ENCODE data around the gene GPR137. TPM values are rescaled to one million over a fixed set of nuclear protein-coding genes. Genes with fewer than 3 reads are reported as not detected.

The GPR137 gene
- total and polyA plus RNA-seq, 9 of the 15 experiments (the other 6 are each of a cell fraction or from before 2014, with no cell fraction given), result 0.32 to 26.7 (median 10.7) TPM

DNA sequence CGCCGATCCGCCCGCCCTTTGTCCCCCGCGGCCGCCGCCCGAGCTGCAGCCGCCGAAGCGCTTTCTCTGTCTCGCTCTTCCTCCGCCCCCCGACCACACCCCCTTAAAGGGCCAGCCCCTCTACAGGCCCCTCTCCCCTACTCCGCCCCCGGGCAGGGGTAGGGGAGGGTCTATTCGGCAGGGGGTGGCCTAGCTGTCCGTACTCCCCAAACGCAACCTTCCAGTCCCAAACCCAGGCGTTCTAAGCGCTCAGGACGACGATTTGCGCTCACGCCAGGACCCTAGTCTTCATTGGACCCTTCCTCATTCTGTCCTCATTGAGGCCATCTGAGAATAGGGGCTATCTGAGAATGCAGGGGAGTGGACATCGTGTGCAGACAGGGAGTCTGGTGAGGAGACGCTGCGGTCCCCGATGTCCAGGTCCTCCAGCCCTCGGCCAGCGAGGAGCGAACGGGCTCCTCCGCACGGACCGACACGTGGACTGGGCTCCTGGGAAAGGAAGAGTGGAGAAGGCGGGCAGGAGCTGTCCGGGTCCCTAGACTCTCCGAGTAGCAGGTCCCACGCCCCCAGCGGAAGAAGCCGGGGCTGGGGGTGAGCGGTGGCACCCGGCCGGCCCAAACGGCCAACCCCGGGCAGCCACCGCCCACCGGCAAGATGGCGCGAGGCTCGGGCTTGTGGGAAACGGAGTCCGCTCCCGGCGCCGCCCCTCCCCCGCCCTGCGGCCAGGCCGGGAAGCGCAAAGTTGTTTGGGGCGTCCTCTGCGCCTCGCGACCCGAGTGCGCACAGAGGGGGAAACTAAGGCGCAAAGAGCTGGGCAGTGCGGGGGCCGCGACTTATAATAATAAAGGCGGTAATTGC, 38.5 kb upstream of the GPR137 start, which contains the start of gene PPP1R14B (continued):
- TF ChIP-seq, protein P1, sequence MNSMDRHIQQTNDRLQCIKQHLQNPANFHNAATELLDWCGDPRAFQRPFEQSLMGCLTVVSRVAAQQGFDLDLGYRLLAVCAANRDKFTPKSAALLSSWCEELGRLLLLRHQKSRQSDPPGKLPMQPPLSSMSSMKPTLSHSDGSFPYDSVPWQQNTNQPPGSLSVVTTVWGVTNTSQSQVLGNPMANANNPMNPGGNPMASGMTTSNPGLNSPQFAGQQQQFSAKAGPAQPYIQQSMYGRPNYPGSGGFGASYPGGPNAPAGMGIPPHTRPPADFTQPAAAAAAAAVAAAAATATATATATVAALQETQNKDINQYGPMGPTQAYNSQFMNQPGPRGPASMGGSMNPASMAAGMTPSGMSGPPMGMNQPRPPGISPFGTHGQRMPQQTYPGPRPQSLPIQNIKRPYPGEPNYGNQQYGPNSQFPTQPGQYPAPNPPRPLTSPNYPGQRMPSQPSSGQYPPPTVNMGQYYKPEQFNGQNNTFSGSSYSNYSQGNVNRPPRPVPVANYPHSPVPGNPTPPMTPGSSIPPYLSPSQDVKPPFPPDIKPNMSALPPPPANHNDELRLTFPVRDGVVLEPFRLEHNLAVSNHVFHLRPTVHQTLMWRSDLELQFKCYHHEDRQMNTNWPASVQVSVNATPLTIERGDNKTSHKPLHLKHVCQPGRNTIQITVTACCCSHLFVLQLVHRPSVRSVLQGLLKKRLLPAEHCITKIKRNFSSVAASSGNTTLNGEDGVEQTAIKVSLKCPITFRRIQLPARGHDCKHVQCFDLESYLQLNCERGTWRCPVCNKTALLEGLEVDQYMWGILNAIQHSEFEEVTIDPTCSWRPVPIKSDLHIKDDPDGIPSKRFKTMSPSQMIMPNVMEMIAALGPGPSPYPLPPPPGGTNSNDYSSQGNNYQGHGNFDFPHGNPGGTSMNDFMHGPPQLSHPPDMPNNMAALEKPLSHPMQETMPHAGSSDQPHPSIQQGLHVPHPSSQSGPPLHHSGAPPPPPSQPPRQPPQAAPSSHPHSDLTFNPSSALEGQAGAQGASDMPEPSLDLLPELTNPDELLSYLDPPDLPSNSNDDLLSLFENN (IDR thresholded peaks at IDR 0.05; ENCODE audit: low read depth in 2 of 2, low read length in 2 of 2), result peak in 1 of 2 experiments; percentile 52; a peak in 2 of 4 replicates
- TF ChIP-seq NONO (IDR thresholded peaks at IDR 0.05; ENCODE audit: low read depth in 2 of 2, low read length in 1 of 2) (no peak; a peak in 1 of 4 replicates), CEBPG (CRISPR knock-in tag; IDR thresholded peaks at IDR 0.05) (no peak), CEBPG (tag; conservative IDR thresholded peaks at IDR 0.05 in 1 of 2, IDR thresholded peaks at IDR 0.05 in 1 of 2) (no peak), E2F3 (CRISPR knock-in tag; IDR thresholded peaks at IDR 0.05) (no peak), ZBTB8A (IDR thresholded peaks at IDR 0.05; ENCODE audit: partially characterized antibody) (no peak), JUND (IDR thresholded peaks at IDR 0.05; ENCODE audit: borderline replicate concordance, low read depth, low read length) (no peak), JUND (tag; IDR thresholded peaks at IDR 0.05; ENCODE audit: borderline replicate concordance, low read depth, low read length) (0 out of 3 replicates have a peak, but pooled peaks have one; percentile 13), ZNF436 (CRISPR knock-in tag; IDR thresholded peaks at IDR 0.05) (no peak), ZNF217 (CRISPR knock-in tag; IDR thresholded peaks at IDR 0.05) (no peak), KAT7 (CRISPR knock-in tag; IDR thresholded peaks at IDR 0.05; ENCODE audit: borderline replicate concordance) (peak; percentile 17), ZNF165 (CRISPR knock-in tag; IDR thresholded peaks at IDR 0.05; ENCODE audit: borderline replicate concordance) (no peak), TCFL5 (CRISPR knock-in tag; conservative IDR thresholded peaks at IDR 0.05) (no peak)
- TF ChIP-seq, protein P2, sequence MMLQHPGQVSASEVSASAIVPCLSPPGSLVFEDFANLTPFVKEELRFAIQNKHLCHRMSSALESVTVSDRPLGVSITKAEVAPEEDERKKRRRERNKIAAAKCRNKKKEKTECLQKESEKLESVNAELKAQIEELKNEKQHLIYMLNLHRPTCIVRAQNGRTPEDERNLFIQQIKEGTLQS (IDR thresholded peaks at IDR 0.05), result no peak
- TF ChIP-seq, protein P2 (CRISPR knock-in tag; conservative IDR thresholded peaks at IDR 0.05), result peak; percentile 72; the same call in 1 of the 2 replicates
- TF ChIP-seq, protein P3, sequence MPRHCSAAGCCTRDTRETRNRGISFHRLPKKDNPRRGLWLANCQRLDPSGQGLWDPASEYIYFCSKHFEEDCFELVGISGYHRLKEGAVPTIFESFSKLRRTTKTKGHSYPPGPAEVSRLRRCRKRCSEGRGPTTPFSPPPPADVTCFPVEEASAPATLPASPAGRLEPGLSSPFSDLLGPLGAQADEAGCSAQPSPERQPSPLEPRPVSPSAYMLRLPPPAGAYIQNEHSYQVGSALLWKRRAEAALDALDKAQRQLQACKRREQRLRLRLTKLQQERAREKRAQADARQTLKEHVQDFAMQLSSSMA (CRISPR knock-in tag; IDR thresholded peaks at IDR 0.05), result peak; percentile 18; the same call in 1 of the 2 replicates
- TF ChIP-seq, protein P4, sequence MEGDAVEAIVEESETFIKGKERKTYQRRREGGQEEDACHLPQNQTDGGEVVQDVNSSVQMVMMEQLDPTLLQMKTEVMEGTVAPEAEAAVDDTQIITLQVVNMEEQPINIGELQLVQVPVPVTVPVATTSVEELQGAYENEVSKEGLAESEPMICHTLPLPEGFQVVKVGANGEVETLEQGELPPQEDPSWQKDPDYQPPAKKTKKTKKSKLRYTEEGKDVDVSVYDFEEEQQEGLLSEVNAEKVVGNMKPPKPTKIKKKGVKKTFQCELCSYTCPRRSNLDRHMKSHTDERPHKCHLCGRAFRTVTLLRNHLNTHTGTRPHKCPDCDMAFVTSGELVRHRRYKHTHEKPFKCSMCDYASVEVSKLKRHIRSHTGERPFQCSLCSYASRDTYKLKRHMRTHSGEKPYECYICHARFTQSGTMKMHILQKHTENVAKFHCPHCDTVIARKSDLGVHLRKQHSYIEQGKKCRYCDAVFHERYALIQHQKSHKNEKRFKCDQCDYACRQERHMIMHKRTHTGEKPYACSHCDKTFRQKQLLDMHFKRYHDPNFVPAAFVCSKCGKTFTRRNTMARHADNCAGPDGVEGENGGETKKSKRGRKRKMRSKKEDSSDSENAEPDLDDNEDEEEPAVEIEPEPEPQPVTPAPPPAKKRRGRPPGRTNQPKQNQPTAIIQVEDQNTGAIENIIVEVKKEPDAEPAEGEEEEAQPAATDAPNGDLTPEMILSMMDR (IDR thresholded peaks at IDR 0.05 in 2 of 3, conservative IDR thresholded peaks at IDR 0.05 in 1 of 3; ENCODE audit: insufficient read depth in 2 of 3, low read depth in 1 of 3, low read length in 3 of 3), result peak; percentile 15 to 29 (median 26); a peak in 3 of 6 replicates
- TF ChIP-seq, protein P5, sequence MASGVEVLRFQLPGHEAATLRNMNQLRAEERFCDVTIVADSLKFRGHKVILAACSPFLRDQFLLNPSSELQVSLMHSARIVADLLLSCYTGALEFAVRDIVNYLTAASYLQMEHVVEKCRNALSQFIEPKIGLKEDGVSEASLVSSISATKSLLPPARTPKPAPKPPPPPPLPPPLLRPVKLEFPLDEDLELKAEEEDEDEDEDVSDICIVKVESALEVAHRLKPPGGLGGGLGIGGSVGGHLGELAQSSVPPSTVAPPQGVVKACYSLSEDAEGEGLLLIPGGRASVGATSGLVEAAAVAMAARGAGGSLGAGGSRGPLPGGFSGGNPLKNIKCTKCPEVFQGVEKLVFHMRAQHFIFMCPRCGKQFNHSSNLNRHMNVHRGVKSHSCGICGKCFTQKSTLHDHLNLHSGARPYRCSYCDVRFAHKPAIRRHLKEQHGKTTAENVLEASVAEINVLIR (CRISPR knock-in tag; IDR thresholded peaks at IDR 0.05), result no peak
